Thoracic aorta (tissue), 2 donors: ENCODE results near the gene FNDC11. TPM values are rescaled to one million over a fixed set of nuclear protein-coding genes. Genes with fewer than 3 reads are reported as not detected.

ENCODE experiments used
- ATAC-seq: fragments of 150-250 bp; one replicate; pipeline ENCODE4 v1.8.0; 2017; ENCODE audit warnings: low read depth; ENCODE audit not compliant: insufficient number of reproducible peaks, low FRiP score
- DNase-seq: peaks from one replicate; pipeline ENCODE4 v3.0.0-alpha.2; 2020; ENCODE audit warnings: low spot score
- H3K27ac ChIP-seq, 2 donors: fragments of 200-600 bp; sonication (generic); 1 replicate in 1 of 2; 2 replicates in 1 of 2; pipeline ENCODE4 v1.5.1; 2016; ENCODE audit warnings: mild to moderate bottlenecking in 2 of 2, moderate library complexity in 2 of 2
- H3K27me3 ChIP-seq: fragments of 200-600 bp; sonication (generic); replicated peaks from 2 replicates; pipeline ENCODE4 v1.6.0; 2016; ENCODE audit warnings: mild to moderate bottlenecking; ENCODE audit not compliant: insufficient read depth
- H3K36me3 ChIP-seq: fragments of 200-600 bp; sonication (generic); one replicate; pipeline ENCODE4 v1.5.1; 2016
- H3K4me1 ChIP-seq, 2 donors: fragments of 200-600 bp; sonication (generic); 1 replicate in 1 of 2; 2 replicates in 1 of 2; pipeline versions ENCODE4 v1.5.1 to v1.6.0; 2016; ENCODE audit warnings: low read depth in 2 of 2, mild to moderate bottlenecking in 1 of 2; ENCODE audit not compliant: control insufficient read depth in 1 of 2
- H3K4me3 ChIP-seq: fragments of 200-600 bp; sonication (generic); 2 replicates; pipeline ENCODE4 v1.5.1; 2016; ENCODE audit warnings: mild to moderate bottlenecking
- H3K9me3 ChIP-seq: fragments of 200-600 bp; sonication (generic); 2 replicates; pipeline ENCODE4 v1.5.1; 2016
- total RNA-seq, 2 donors: library from RNA; depleted of rRNA; stranded (reverse); fragments of >200 nt; gene quantifications; one replicate each; pipeline versions ENCODE4 v1.1.0 to v1.2.3, GENCODE V29; 2016
- TF ChIP-seq, protein P1 (sequence below): fragments of 200-600 bp; sonication (generic); IDR thresholded peaks from one replicate; pipeline ENCODE4 v1.5.1; 2019; ENCODE audit warnings: antibody characterized with exemption

The FNDC11 gene
- total RNA-seq, 2 donors from 2014 or later: 0.54 TPM; not detected in 1

DNA sequence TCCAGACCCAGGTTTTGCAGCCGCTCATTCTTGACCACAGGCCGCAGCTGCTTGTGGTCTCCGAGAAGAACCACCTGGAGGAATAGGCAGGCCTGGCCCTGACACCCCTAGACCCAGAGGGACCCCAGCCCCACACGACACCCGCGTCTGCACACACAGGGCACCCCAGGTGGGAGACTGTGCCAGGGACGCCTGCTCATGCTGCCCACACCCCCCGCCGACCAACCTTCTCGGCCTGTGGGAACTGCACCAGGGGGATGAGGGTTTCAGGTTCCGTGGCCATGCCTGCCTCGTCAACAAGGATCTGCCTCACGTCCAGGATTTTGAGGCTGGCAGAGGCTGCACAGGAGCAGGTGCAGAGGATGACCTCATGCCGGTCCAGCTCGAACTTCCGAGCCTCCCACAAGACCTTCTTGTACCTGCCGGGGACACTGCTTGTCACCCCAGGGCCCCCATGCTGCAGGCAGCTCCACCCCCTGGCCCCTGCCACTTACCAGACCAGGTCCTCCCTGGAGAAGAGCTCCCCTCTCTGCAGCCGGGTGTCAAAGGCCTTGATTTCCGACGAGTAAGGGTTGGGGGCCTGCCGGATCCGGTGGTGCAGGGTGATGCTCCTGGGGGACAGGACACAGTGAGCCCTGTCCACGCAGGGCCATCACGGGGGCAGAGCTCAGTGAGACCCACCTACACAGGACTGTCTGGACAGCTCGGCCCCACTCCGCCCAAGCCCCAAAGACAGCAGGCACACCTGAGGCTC, 7.1 kb downstream of the FNDC11 start:
- DNase-seq (no peak), ATAC-seq (no peak)
- H3K4me3 ChIP-seq: no peak overlapping the region
- H3K9me3 ChIP-seq: no peaks in the 10 kb centered on the region
- no peak overlapping the region for H3K27ac ChIP-seq
- H3K27me3 ChIP-seq: no peaks in the 10 kb centered on the region
- TF ChIP-seq, protein P1, sequence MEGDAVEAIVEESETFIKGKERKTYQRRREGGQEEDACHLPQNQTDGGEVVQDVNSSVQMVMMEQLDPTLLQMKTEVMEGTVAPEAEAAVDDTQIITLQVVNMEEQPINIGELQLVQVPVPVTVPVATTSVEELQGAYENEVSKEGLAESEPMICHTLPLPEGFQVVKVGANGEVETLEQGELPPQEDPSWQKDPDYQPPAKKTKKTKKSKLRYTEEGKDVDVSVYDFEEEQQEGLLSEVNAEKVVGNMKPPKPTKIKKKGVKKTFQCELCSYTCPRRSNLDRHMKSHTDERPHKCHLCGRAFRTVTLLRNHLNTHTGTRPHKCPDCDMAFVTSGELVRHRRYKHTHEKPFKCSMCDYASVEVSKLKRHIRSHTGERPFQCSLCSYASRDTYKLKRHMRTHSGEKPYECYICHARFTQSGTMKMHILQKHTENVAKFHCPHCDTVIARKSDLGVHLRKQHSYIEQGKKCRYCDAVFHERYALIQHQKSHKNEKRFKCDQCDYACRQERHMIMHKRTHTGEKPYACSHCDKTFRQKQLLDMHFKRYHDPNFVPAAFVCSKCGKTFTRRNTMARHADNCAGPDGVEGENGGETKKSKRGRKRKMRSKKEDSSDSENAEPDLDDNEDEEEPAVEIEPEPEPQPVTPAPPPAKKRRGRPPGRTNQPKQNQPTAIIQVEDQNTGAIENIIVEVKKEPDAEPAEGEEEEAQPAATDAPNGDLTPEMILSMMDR: no peak
- peaks cover 23% of the 10 kb centered on the region for H3K36me3 ChIP-seq
- no peaks in the 10 kb centered on the region for H3K4me1 ChIP-seq

DNA sequence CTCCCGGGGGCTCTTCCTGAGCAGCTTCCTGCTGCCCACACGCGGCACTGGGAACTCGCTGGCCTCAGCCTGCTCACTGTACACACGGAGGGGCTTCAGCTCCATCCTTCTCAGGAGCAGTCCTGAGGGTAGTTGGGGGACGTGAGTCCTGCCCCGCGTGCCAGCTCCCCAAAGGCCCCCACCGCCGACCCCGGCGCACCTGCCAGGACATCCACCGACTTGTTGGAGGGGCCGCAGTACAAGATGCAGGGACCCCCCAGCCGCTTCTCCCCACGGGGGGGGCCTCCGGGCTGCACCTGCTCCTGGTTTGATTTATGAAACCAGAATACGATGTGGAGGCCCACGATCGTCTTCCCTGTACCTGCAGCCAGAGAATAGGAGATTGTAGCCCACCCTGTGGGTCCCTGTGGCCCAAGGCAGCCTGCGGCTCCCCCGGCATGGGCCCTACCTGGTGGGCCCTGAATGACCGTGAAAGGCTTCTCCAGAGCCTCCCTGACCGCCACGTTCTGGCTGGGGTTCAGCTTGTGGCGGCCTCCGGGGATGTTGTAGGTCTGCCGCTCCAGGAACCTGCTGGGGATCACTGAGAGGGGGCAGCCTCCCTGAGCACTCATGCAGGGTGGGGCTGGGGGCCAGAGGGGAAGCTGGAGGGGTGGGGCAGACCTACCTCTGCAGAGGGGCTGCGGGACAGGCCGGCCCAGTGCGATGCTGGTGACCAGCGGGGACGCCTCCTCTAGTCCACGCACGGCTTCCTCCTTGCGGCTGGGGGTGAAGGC, 7.9 kb downstream of the FNDC11 start:
- TF ChIP-seq, protein P1: no peak
- Histone ChIP-seq H3K27me3 (no peaks in the 10 kb centered on the region), H3K4me1 (no peaks in the 10 kb centered on the region), H3K4me3 (no peak overlapping the region), H3K27ac (no peak overlapping the region), H3K36me3 (peaks cover 23% of the 10 kb centered on the region), H3K9me3 (no peaks in the 10 kb centered on the region)
- no peak for ATAC-seq
- no peak for DNase-seq

DNA sequence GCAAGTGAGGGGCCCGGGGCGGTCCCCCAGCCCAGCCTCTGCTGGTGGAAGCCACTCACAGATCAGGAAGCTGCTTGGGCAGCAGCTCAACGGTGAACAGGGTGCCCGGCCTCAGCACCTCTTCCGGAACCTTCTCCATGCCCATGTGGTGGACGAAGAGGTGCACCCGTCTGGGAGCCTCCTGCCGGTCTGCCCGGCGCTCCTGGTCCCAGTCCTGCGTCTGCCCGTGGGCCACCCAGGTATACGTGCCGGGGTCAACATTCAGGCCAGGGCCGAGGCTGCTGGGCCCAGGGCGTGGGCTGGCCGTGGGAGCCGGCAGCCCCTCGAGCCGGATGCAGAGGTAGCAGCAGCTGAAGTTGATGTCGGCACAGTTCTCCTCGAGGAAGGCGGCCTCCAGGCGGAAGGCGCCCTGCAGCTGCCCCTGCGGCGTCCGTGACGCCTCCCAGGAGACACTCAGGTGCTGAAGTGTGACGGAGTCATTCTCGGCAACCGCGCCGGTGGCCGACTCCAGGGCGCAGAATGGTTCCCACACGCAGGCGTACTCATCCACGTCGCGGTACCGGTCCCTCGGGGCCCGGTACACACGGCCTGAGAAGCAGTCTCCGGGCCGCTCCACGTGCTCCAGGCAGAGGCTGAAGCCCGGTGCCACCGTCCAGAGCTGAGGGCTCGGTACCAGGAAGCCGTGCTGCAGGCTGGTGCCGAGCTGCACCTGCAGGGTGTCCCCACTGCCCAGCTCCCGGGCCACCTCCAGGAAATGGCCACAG, 8.7 kb downstream of the FNDC11 start:
- ATAC-seq: no peak
- H3K27me3 ChIP-seq: no peaks in the 10 kb centered on the region
- peaks cover 23% of the 10 kb centered on the region for H3K36me3 ChIP-seq
- DNase-seq: no peak
- no peak overlapping the region for H3K27ac ChIP-seq
- no peaks in the 10 kb centered on the region for H3K4me1 ChIP-seq
- H3K9me3 ChIP-seq: no peaks in the 10 kb centered on the region
- TF ChIP-seq, protein P1: no peak
- H3K4me3 ChIP-seq: no peak overlapping the region

DNA sequence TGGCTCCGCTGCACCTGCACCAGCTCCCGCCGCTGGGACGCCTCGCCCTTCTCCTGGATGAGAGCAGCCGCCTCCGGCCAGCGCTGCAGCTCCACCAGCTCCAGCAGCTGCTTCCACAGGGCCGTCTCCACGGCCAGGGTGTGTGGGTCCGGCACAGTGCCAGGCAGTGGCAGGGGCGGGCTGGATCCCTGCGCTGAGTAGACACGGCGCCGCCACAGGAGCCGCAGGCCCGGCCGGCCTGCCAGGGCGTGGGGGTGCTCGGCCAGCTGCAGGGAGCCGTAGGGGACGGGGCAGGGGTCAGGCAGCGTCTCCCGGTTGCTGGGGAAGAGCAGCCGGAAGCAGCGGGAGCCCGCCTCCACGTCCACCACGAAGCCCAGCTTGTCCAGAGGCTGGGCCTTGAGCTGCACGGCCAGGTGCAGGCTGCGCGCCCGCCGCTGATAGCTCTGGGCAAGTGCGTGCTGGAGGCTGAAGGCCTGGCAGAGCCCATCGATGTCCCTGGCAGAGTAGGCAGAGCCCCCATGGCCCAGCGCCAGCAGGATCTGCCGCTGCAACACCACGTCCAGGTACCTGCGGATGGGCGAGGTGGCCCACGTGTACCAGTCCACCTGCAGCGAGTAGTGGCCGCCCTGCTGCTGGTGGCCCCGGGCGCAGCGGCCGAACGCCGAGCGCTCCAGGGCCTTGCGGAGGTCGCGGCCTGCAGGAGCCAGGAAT, 9.4 kb downstream of the FNDC11 start:
- no peak overlapping the region for H3K27ac ChIP-seq
- H3K4me1 ChIP-seq: no peaks in the 10 kb centered on the region
- peaks cover 23% of the 10 kb centered on the region for H3K36me3 ChIP-seq
- TF ChIP-seq, protein P1: no peak
- no peaks in the 10 kb centered on the region for H3K27me3 ChIP-seq
- no peak overlapping the region for H3K4me3 ChIP-seq
- DNase-seq: no peak
- no peak for ATAC-seq
- H3K9me3 ChIP-seq: no peaks in the 10 kb centered on the region
